HEK293 (cell line): Measurements from ENCODE around the gene GNAQ.

ENCODE experiments used
- CTCF ChIA-PET: fragments of 350-600 bp; formaldehyde crosslinking; extraction: SDS; loops from one replicate; lab custom pipeline; 2021; ENCODE audit warnings: antibody characterized with exemption; lab: Yijun Ruan, JAX
- POLR2A ChIA-PET: fragments of 300-600 bp; formaldehyde crosslinking; extraction: SDS; loops from one replicate; lab custom pipeline; 2020; ENCODE audit warnings: antibody characterized with exemption, inconsistent platforms; lab: Yijun Ruan, JAX
- H3K27ac ChIP-seq: fragments of 200-500 bp; sonication (Bioruptor generic); 2 replicates; pipeline ENCODE4 v1.5.1; 2014; ENCODE audit warnings: low read depth, low read length, control low read depth, inconsistent platforms; ENCODE audit errors: extremely low read depth
- H3K36me3 ChIP-seq, 2 experiments: fragments of 200-500 bp in 1 of 2; sonication (Bioruptor generic) in 1 of 2; 1 replicate in 1 of 2; 2 replicates in 1 of 2; pipeline ENCODE4 v1.5.1; 2014 to 2017; ENCODE audit warnings: inconsistent platforms in 2 of 2, low read length in 2 of 2; ENCODE audit not compliant: control insufficient read depth in 2 of 2, insufficient read depth in 1 of 2
- H3K4me1 ChIP-seq: fragments of 200-500 bp; sonication (Bioruptor generic); 2 replicates; pipeline ENCODE4 v1.5.1; 2014; ENCODE audit warnings: mild to moderate bottlenecking, low read length, inconsistent platforms; ENCODE audit not compliant: control insufficient read depth, insufficient read depth
- H3K4me3 ChIP-seq: 2 replicates; pipeline ENCODE4 v1.5.1; 2011; ENCODE audit warnings: low read depth, mild to moderate bottlenecking, control low read depth, low read length, moderate library complexity
- H3K9me3 ChIP-seq: fragments of 200-500 bp; sonication (Bioruptor generic); 2 replicates; pipeline ENCODE4 v1.5.1; 2014; ENCODE audit warnings: low read depth, low read length, inconsistent platforms; ENCODE audit not compliant: control insufficient read depth, insufficient read depth
- FEZF1 ChIP-seq: fragments of 450-650 bp; formaldehyde crosslinking; IDR thresholded peaks from 2 replicates; pipeline ENCODE4 v1.5.1; 2016; ENCODE audit warnings: missing biosample characterization, missing genetic modification characterization
- GLI2 ChIP-seq: fragments of 450-650 bp; formaldehyde crosslinking; IDR thresholded peaks from 2 replicates; pipeline ENCODE4; 2017; ENCODE audit warnings: missing biosample characterization, missing genetic modification characterization, low read depth, borderline replicate concordance
- GLI4 ChIP-seq: fragments of 450-650 bp; formaldehyde crosslinking; IDR thresholded peaks from 2 replicates; pipeline ENCODE4 v1.5.1; 2016; ENCODE audit warnings: missing biosample characterization, missing genetic modification characterization
- HOXA7 ChIP-seq: sonication (generic); formaldehyde crosslinking; IDR thresholded peaks from 2 replicates; pipeline ENCODE4 v1.8.1; 2022; ENCODE audit warnings: missing genetic modification reagents, borderline replicate concordance
- KLF16 ChIP-seq: fragments of 450-650 bp; formaldehyde crosslinking; IDR thresholded peaks from 2 replicates; pipeline ENCODE4 v1.5.1; 2017; ENCODE audit warnings: missing biosample characterization, missing genetic modification characterization
- KLF9 ChIP-seq: fragments of 450-650 bp; formaldehyde crosslinking; IDR thresholded peaks from 2 replicates; pipeline ENCODE4 v1.5.1; 2016; ENCODE audit warnings: missing biosample characterization, missing genetic modification characterization, low read depth
- PRDM1 ChIP-seq: fragments of 450-650 bp; formaldehyde crosslinking; IDR thresholded peaks from 2 replicates; pipeline ENCODE4; 2016; ENCODE audit warnings: missing biosample characterization, missing genetic modification characterization
- SCRT2 ChIP-seq: fragments of 450-650 bp; formaldehyde crosslinking; IDR thresholded peaks from 2 replicates; pipeline ENCODE4 v1.5.1; 2016; ENCODE audit warnings: missing biosample characterization, missing genetic modification characterization
- ZFP69B ChIP-seq: fragments of 450-650 bp; formaldehyde crosslinking; IDR thresholded peaks from 2 replicates; pipeline ENCODE4 v1.5.1; 2016; ENCODE audit warnings: missing biosample characterization, missing genetic modification characterization
- ZNF133 ChIP-seq: fragments of 450-650 bp; formaldehyde crosslinking; IDR thresholded peaks from 2 replicates; pipeline ENCODE4 v1.5.1; 2016; ENCODE audit warnings: missing biosample characterization, missing genetic modification characterization
- ZNF202 ChIP-seq: fragments of 450-650 bp; formaldehyde crosslinking; IDR thresholded peaks from 2 replicates; pipeline ENCODE4 v1.5.1; 2016; ENCODE audit warnings: missing biosample characterization, missing genetic modification characterization, borderline replicate concordance
- ZNF223 ChIP-seq: fragments of 450-650 bp; formaldehyde crosslinking; IDR thresholded peaks from 2 replicates; pipeline ENCODE4 v1.5.1; 2016; ENCODE audit warnings: missing biosample characterization, missing genetic modification characterization
- ZNF426 ChIP-seq: fragments of 450-650 bp; formaldehyde crosslinking; IDR thresholded peaks from 2 replicates; pipeline ENCODE4 v1.5.1; 2017; ENCODE audit warnings: missing biosample characterization, missing genetic modification characterization, mild to moderate bottlenecking, inconsistent platforms, moderate library complexity
- ZNF544 ChIP-seq: fragments of 450-650 bp; formaldehyde crosslinking; IDR thresholded peaks from 2 replicates; pipeline ENCODE4 v1.5.0; 2017; ENCODE audit warnings: missing biosample characterization, missing genetic modification characterization
- ZNF555 ChIP-seq: fragments of 450-650 bp; formaldehyde crosslinking; conservative IDR thresholded peaks from 2 replicates; pipeline ENCODE4 v1.5.1; 2017; ENCODE audit warnings: missing biosample characterization, mild to moderate bottlenecking, missing genetic modification characterization, inconsistent platforms
- ZNF621 ChIP-seq: fragments of 450-650 bp; formaldehyde crosslinking; IDR thresholded peaks from 2 replicates; pipeline ENCODE4 v1.5.1; 2017; ENCODE audit warnings: missing biosample characterization, missing genetic modification characterization
- ZNF654 ChIP-seq: fragments of 450-650 bp; formaldehyde crosslinking; IDR thresholded peaks from 2 replicates; pipeline ENCODE4 v1.5.1; 2016; ENCODE audit warnings: low read depth, missing biosample characterization, missing genetic modification characterization
- ZNF677 ChIP-seq: fragments of 450-650 bp; IDR thresholded peaks from 2 replicates; pipeline ENCODE4 v1.5.0; 2018; ENCODE audit warnings: missing biosample characterization, mild to moderate bottlenecking, missing genetic modification characterization, moderate library complexity
- ZNF707 ChIP-seq: fragments of 450-650 bp; formaldehyde crosslinking; IDR thresholded peaks from 2 replicates; pipeline ENCODE4 v1.5.1; 2016; ENCODE audit warnings: missing biosample characterization, missing genetic modification characterization
- TF ChIP-seq, protein P1 (sequence below): IDR thresholded peaks from 2 replicates; pipeline ENCODE4 v1.6.1; 2011; ENCODE audit warnings: mild to moderate bottlenecking, low read depth, low read length, borderline replicate concordance
- TF ChIP-seq, protein P2 (sequence below): fragments of 450-650 bp; formaldehyde crosslinking; IDR thresholded peaks from 2 replicates; pipeline ENCODE4 v1.5.1; 2016; ENCODE audit warnings: missing biosample characterization, missing genetic modification characterization
- TF ChIP-seq, protein P3 (sequence below): fragments of 450-650 bp; formaldehyde crosslinking; IDR thresholded peaks from 2 replicates; pipeline ENCODE4 v1.5.1; 2017; ENCODE audit warnings: missing biosample characterization, missing genetic modification characterization
- TF ChIP-seq, protein P4 (sequence below): fragments of 450-650 bp; formaldehyde crosslinking; conservative IDR thresholded peaks from 2 replicates; pipeline ENCODE4 v1.5.1; 2016; ENCODE audit warnings: low read depth, missing biosample characterization, missing genetic modification characterization

The GNAQ gene

DNA sequence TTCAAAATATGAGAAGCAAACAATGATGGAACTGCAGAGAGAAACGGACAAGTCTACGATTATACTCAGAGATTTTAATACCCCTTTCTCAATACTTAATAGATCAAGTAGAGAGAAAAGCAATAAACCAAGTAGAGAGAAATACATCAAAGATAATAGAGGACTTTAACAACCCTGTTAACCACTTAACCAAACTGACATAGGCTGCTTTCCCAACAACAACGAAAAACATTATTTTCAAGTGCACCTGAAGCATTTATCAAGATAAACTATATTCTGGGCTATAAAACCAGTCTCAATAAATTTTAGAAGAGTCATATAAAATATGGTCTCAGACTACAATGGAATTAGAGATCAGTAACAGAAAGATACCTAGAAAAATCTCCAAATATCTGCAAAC is 67.4 kb downstream of the GNAQ start (continued):
- TF ChIP-seq ZNF654, result no peak

DNA sequence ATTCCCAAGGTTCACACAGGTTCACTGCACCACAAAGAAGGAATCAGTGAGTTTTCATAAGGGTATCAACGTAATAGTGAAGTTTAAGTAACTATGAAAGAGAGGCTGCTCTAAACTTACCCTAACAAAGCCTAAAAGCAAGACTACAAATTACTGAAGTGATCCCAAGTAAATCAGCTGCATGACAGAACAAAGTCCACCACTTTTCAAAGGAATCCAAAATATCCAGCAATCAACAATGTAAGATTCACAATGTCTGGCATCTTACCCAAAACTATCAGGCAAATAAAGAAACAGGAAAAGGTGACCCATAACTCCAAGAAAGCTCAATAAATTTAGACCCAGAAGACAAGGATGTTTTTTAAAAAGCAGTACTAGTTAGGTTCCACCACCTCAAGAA is 70.1 kb downstream of the GNAQ start:
- no peaks in the 10 kb centered on the region for H3K36me3 ChIP-seq
- ChIA-PET CTCF (interaction anchor here (2.3 kb wide), 1 partner anchor 16 kb away, joined by 18 read pairs; no protein-coding TSS in a partner anchor), POLR2A (no interaction called here)
- TF ChIP-seq ZNF426 (tag by site-specific recombination), result no peak
- TF ChIP-seq, protein P1, sequence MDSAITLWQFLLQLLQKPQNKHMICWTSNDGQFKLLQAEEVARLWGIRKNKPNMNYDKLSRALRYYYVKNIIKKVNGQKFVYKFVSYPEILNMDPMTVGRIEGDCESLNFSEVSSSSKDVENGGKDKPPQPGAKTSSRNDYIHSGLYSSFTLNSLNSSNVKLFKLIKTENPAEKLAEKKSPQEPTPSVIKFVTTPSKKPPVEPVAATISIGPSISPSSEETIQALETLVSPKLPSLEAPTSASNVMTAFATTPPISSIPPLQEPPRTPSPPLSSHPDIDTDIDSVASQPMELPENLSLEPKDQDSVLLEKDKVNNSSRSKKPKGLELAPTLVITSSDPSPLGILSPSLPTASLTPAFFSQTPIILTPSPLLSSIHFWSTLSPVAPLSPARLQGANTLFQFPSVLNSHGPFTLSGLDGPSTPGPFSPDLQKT, result no peak
- no peak for TF ChIP-seq ZNF223 (tag by site-specific recombination)
- no peak for TF ChIP-seq ZNF202 (tag by site-specific recombination)
- no peak for TF ChIP-seq FEZF1
- TF ChIP-seq ZNF677 (tag by site-specific recombination), result no peak
- no peak for TF ChIP-seq ZNF621 (tag by site-specific recombination)
- TF ChIP-seq HOXA7 (CRISPR knock-in tag), result no peak
- TF ChIP-seq GLI4 (tag by site-specific recombination), result no peak
- no peak for TF ChIP-seq ZNF555 (tag by site-specific recombination)
- TF ChIP-seq ZNF544 (tag by site-specific recombination), result no peak
- TF ChIP-seq, protein P2, sequence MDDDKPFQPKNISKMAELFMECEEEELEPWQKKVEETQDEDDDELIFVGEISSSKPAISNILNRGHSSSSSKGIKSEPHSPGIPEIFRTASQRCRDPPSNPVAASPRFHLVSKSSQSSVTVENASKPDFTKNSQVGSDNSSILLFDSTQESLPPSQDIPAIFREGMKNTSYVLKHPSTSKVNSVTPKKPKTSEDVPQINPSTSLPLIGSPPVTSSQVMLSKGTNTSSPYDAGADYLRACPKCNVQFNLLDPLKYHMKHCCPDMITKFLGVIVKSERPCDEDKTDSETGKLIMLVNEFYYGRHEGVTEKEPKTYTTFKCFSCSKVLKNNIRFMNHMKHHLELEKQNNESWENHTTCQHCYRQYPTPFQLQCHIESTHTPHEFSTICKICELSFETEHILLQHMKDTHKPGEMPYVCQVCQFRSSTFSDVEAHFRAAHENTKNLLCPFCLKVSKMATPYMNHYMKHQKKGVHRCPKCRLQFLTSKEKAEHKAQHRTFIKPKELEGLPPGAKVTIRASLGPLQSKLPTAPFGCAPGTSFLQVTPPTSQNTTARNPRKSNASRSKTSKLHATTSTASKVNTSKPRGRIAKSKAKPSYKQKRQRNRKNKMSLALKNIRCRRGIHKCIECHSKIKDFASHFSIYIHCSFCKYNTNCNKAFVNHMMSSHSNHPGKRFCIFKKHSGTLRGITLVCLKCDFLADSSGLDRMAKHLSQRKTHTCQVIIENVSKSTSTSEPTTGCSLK, result no peak
- no peak for TF ChIP-seq KLF16
- TF ChIP-seq, protein P3, sequence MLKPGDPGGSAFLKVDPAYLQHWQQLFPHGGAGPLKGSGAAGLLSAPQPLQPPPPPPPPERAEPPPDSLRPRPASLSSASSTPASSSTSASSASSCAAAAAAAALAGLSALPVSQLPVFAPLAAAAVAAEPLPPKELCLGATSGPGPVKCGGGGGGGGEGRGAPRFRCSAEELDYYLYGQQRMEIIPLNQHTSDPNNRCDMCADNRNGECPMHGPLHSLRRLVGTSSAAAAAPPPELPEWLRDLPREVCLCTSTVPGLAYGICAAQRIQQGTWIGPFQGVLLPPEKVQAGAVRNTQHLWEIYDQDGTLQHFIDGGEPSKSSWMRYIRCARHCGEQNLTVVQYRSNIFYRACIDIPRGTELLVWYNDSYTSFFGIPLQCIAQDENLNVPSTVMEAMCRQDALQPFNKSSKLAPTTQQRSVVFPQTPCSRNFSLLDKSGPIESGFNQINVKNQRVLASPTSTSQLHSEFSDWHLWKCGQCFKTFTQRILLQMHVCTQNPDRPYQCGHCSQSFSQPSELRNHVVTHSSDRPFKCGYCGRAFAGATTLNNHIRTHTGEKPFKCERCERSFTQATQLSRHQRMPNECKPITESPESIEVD (tag by site-specific recombination), result no peak
- H3K27ac ChIP-seq, result no peak overlapping the region
- no peak overlapping the region for H3K4me3 ChIP-seq
- H3K9me3 ChIP-seq, result no peaks in the 10 kb centered on the region
- H3K4me1 ChIP-seq, result peaks cover 10% of the 10 kb centered on the region

DNA sequence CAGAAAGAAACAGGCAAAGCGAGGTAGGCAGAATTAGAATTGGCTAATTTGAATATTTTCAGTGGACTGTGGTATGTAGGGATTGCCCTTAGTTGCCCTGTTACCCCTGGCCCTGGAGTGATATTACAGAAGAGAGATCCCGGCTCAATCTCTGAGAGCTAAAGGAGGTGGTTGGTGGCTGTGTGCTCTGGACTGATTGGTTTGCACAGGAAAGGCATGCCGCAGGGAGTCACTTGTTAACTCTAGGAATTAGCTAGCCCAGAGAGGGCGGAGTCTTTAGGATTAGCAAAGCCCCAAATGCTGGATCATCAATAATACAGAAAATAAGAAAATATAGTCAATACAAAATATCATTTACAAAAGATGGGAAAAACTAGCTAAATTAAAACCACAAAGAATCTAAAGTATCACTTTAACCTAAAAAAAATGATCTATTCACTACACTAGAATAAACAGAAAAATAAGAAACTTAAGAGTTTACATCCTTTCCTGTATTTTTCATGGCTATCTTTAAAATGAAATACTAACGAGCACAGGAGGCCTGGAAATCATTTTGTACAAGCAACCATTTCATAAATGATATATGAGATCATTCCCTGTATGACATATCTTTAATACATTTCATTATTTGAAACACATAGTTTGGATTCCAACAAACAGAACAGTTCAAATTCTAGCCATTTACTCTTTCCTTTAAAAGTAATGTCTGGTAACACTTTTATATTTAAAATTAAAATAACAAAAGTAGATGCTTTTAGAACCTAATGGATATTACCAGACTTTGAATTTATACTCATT is 71.1 kb downstream of the GNAQ start:
- ChIA-PET POLR2A (no interaction called here), CTCF (interaction anchor here (2.3 kb wide), 1 partner anchor 17 kb away, joined by 18 read pairs; no protein-coding TSS in a partner anchor)
- Histone ChIP-seq H3K9me3 (no peaks in the 10 kb centered on the region), H3K27ac (no peak overlapping the region), H3K36me3 (no peaks in the 10 kb centered on the region), H3K4me3 (no peak overlapping the region), H3K4me1 (peaks cover 3% of the 10 kb centered on the region; the same call in 1 of the 2 replicates)
- TF ChIP-seq PRDM1 (no peak), GLI2 (tag by site-specific recombination) (no peak), ZFP69B (tag by site-specific recombination) (no peak), SCRT2 (tag by site-specific recombination) (peak; percentile 44), KLF9 (tag by site-specific recombination) (no peak), ZNF133 (tag by site-specific recombination) (no peak), ZNF555 (tag by site-specific recombination) (no peak), ZNF707 (tag by site-specific recombination) (no peak)
- TF ChIP-seq, protein P4, sequence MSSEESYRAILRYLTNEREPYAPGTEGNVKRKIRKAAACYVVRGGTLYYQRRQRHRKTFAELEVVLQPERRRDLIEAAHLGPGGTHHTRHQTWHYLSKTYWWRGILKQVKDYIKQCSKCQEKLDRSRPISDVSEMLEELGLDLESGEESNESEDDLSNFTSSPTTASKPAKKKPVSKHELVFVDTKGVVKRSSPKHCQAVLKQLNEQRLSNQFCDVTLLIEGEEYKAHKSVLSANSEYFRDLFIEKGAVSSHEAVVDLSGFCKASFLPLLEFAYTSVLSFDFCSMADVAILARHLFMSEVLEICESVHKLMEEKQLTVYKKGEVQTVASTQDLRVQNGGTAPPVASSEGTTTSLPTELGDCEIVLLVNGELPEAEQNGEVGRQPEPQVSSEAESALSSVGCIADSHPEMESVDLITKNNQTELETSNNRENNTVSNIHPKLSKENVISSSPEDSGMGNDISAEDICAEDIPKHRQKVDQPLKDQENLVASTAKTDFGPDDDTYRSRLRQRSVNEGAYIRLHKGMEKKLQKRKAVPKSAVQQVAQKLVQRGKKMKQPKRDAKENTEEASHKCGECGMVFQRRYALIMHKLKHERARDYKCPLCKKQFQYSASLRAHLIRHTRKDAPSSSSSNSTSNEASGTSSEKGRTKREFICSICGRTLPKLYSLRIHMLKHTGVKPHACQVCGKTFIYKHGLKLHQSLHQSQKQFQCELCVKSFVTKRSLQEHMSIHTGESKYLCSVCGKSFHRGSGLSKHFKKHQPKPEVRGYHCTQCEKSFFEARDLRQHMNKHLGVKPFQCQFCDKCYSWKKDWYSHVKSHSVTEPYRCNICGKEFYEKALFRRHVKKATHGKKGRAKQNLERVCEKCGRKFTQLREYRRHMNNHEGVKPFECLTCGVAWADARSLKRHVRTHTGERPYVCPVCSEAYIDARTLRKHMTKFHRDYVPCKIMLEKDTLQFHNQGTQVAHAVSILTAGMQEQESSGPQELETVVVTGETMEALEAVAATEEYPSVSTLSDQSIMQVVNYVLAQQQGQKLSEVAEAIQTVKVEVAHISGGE (tag by site-specific recombination), result no peak
